ENCODE measurements around the gene ZNF100.
A peak's percentile ranks its signal among the peaks of the same experiment; 100 is the strongest.

Gene ZNF100

GRCh38 chr19:21767065-21767800 lies at the start of gene ZNF100 (continued):
- TF ChIP-seq ZNF768 (tag by site-specific recombination; IDR thresholded peaks at IDR 0.05) (no peak), GLIS1 (tag by site-specific recombination; IDR thresholded peaks at IDR 0.05) (no peak), ZBTB48 (tag by site-specific recombination; IDR thresholded peaks at IDR 0.05) (peak; percentile 28; the same call in 1 of the 2 replicates), ZNF302 (tag by site-specific recombination; IDR thresholded peaks at IDR 0.05; ENCODE audit: low read depth) (no peak), ZNF394 (tag by site-specific recombination; IDR thresholded peaks at IDR 0.05; ENCODE audit: borderline replicate concordance) (peak; percentile 39; the same call in 1 of the 2 replicates), ZNF37A (tag by site-specific recombination; IDR thresholded peaks at IDR 0.05) (no peak), ZNF561 (tag by site-specific recombination; IDR thresholded peaks at IDR 0.05; ENCODE audit: borderline replicate concordance) (no peak), ZNF148 (tag by site-specific recombination; IDR thresholded peaks at IDR 0.05; ENCODE audit: borderline replicate concordance) (no peak)

GRCh38 chr19:21812448-21812847 lies 45.1 kb upstream of the ZNF100 start:
- Histone ChIP-seq H3K9me3 (ENCODE audit: control insufficient read depth, insufficient read depth, low read depth, low read length) (no peaks in the 10 kb centered on the region), H3K27ac (ENCODE audit: extremely low read depth, low read depth, low read length) (no peak overlapping the region), H3K36me3 (ENCODE audit: control insufficient read depth in 2 of 2, insufficient read depth in 1 of 2, low read length in 2 of 2) (peaks cover 4 to 74% of the 10 kb centered on the region in 2 experiments; a peak in 2 of 3 replicates), H3K4me1 (ENCODE audit: control insufficient read depth, insufficient read depth, low read length) (no peaks in the 10 kb centered on the region), H3K4me3 (ENCODE audit: low read depth, low read length) (no peak overlapping the region)
- TF ChIP-seq ZNF362 (tag by site-specific recombination; IDR thresholded peaks at IDR 0.05) (no peak), ZNF202 (tag by site-specific recombination; IDR thresholded peaks at IDR 0.05; ENCODE audit: borderline replicate concordance) (no peak), ZNF610 (tag by site-specific recombination; IDR thresholded peaks at IDR 0.05; ENCODE audit: borderline replicate concordance) (no peak), IKZF3 (tag by site-specific recombination; IDR thresholded peaks at IDR 0.05) (no peak), ZNF76 (tag by site-specific recombination; IDR thresholded peaks at IDR 0.05; ENCODE audit: borderline replicate concordance, low read depth) (no peak), ZNF768 (tag by site-specific recombination; IDR thresholded peaks at IDR 0.05) (no peak), BCL6B (tag by site-specific recombination; IDR thresholded peaks at IDR 0.05) (no peak), ZSCAN23 (tag by site-specific recombination; IDR thresholded peaks at IDR 0.05) (no peak), ZNF596 (tag by site-specific recombination; IDR thresholded peaks at IDR 0.05) (no peak), ZNF133 (tag by site-specific recombination; IDR thresholded peaks at IDR 0.05) (no peak), ZNF449 (tag by site-specific recombination; IDR thresholded peaks at IDR 0.05) (no peak), ZNF112 (tag by site-specific recombination; IDR thresholded peaks at IDR 0.05) (no peak), ZNF146 (tag by site-specific recombination; IDR thresholded peaks at IDR 0.05) (no peak), ZNF48 (tag by site-specific recombination; IDR thresholded peaks at IDR 0.05) (no peak)
- TF ChIP-seq, protein P1, sequence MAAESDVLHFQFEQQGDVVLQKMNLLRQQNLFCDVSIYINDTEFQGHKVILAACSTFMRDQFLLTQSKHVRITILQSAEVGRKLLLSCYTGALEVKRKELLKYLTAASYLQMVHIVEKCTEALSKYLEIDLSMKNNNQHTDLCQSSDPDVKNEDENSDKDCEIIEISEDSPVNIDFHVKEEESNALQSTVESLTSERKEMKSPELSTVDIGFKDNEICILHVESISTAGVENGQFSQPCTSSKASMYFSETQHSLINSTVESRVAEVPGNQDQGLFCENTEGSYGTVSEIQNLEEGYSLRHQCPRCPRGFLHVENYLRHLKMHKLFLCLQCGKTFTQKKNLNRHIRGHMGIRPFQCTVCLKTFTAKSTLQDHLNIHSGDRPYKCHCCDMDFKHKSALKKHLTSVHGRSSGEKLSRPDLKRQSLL (tag by site-specific recombination; IDR thresholded peaks at IDR 0.05): no peak
- TF ChIP-seq, protein P2, sequence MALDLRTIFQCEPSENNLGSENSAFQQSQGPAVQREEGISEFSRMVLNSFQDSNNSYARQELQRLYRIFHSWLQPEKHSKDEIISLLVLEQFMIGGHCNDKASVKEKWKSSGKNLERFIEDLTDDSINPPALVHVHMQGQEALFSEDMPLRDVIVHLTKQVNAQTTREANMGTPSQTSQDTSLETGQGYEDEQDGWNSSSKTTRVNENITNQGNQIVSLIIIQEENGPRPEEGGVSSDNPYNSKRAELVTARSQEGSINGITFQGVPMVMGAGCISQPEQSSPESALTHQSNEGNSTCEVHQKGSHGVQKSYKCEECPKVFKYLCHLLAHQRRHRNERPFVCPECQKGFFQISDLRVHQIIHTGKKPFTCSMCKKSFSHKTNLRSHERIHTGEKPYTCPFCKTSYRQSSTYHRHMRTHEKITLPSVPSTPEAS (tag by site-specific recombination; IDR thresholded peaks at IDR 0.05): no peak
- POLR2A ChIA-PET: no interaction called here
- CTCF ChIA-PET: no interaction called here
